Medulla oblongata (tissue), 1 donor: ENCODE results near the gene GPR68.
"Not testable (repeated sequence)": the region's sequence is repeated elsewhere in the genome, so short reads cannot be mapped to it uniquely, and the experiment has no call there.

ENCODE experiments used
- DNase-seq: peaks from one replicate; pipeline ENCODE4 v3.0.0-alpha.2; 2015; ENCODE audit errors: extremely low spot score

The GPR68 gene

DNA sequence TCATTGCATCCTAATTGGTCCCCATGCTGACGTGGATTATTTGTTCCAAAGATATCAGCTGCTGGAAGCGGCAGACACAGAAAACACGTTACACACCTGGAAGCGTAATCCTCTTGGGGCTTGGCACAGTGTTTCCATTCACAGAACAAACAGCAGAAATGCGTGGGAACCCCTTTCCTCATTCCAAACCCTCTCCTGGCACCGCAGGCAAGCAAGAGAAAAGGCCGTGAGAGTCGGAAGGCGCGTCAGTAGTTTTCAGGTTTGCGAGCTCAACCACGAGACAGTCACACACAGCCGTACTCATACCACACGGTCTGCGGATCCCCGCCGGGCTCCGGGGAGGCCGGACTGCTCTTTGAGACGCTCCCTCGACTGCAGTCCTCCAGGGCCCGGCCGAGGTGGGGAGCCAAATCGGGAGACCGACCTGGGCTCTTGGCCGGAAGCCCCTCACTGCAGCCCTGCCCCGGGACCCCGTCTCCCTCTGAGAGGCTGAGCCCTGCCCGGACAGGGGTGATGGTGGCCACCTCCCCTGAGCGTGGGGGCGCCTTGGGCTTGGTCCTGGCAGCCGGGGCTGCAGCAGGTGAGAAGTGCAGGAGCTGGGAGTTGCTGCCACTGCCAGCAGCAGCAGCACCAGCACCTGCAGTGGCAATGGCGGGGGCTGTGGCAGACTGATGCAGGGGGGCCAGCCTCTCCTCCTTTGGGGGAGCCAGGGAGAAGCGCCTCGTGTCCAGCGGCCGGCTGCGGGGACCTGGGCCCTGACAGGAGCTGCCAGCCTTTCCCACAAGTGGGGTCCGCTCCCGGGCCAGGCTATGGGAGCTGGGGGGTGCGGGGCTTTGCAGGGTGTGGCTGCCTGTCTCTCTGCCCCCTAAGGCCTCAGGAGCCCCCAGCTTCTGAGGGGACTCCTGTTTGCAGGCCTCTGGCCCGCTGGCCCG lies 28.1 kb upstream of the GPR68 start:
- DNase-seq, result no peak

DNA sequence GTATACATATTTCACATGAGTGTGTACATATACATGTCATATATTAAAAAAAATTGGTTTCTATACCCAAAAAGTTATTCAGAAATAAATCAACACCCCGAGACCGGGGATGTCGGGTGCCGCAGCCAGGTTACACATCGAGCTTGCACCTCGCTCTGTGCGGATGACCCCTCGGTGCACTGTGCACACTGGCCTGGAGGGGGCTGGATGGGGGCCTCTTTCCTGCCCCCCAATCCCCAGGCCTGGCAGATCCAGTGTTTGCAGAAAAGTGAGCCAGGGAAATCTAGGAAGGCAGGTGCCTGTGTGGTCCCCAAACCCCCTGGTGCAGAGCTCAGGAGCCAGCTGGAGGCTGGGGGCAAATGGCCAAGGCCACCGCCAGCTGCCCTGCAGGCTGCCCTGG lies 27.1 kb upstream of the GPR68 start:
- no peak for DNase-seq

DNA sequence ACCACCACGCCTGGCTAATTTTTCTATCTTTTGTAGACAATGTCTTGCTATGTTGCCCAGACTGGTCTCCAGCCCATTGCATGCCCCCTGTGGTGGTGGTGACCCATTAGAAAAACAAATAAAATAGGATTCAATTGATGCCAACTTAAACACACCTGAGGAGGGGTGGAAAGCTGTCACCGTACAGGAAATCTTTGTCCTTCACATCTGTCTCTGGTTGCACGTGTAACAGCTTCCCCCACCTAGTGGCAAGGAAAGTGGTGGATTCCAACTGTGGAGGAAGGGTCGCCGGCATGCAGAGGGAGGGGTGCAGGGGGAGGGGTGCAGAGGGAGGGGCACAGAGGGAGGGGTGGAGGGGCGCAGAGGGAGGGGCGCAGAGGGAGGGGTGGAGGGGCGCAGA lies 26.1 kb upstream of the GPR68 start:
- no peak for DNase-seq

DNA sequence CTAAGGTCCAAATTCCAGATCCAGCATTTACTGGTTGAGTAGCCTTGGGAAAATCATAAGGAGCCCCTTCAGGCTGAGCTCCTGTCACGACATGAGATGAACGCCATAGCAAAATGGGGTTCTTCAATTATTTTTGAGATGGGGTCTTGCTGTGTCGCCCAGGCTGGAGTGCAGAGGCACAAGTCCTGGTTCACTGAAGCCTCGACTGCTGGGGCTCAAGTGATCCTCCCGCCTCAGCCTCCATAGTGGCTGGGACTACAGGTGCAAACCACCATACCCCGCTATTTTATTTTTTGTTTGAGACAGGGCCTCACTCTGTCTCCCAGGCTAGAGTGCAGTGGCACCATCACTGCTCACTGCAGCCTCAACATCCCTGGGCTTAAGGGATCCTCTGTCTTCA lies 25.7 kb upstream of the GPR68 start:
- DNase-seq, result no peak

DNA sequence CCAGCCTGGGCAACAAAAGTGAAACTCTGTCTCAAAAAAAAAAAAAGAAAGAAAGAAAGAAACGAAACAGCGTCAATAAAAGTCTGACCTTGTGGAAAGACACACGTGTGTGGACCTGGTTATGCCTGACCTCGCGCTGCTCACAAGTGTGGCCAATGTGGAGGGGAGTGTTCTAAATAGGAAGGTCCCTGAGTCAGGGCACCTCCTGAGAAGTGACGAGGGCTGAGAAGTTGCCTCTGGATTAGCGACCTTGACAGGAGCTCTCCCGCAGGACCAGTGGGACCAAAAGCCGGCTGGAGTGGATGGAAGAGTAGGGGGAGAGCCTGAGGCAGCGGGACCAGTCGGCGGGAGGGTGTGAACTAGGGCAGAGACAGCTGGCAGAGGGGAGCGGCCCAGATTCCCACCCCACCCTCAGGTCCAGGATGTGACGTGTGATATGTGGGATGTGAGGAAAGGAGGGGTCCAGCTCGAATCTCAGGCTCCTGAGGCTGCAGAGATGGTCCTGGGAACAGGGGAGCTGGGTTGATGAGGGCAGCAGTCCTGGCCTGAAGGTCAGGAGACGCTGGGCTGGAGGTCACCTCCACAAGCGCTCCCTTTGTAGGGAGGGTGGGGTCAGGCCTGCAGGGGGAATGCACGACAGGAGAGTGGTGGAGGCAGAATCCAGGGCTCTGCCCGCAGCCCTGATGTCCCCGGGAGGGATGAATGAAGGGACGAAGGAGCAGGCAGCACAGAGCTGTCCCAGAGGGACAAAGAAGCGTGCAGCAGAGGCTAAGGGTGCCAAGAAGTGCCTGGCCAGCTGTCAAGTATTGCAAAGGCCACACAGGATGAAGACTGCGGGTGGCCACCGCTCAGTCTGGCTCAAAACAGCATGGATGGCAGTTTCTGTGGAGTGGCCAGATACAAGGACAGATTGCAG lies 24.8 kb upstream of the GPR68 start:
- peak; percentile 23 for DNase-seq

DNA sequence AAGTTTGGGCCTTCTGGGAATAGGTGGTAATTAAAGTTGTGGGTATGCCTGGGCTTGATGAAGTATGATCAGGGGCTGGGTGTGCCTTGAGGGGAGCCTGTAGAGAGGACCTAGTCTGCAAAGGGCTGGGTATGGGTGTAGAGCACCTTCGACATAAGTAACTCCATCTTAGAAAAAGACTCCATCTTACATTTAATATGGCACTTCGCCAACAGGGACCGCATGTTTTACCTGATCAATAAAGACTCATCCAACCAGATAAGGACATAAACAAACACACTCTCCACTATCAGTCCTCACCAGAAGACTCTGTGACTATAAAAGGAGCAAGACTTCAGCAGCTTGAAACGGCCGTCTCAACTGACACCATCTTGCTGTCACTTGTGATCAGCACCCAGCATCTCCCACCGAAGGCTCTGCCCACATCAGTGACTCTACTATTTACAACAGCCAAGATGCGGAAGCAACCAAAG lies 23.5 kb upstream of the GPR68 start:
- no peak for DNase-seq

DNA sequence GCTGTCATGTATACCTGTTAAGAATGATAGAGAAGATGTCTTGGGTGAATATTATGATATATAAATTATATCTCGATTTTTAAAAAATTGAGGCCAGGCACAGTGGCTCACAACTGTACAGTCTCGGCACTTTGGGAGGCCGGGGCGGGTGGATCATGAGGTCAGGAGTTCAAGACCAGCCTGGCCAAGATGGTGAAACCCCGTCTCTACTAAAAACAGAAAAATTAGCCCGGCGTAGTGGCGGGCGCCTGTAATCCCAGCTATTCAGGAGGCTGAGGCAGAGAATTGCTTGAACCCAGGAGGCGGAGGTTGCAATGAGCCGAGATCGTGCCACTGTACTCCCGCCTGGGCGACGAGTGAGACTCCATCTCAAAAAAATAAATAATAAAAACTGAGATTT lies 21.8 kb upstream of the GPR68 start:
- not testable (repeated sequence) for DNase-seq

DNA sequence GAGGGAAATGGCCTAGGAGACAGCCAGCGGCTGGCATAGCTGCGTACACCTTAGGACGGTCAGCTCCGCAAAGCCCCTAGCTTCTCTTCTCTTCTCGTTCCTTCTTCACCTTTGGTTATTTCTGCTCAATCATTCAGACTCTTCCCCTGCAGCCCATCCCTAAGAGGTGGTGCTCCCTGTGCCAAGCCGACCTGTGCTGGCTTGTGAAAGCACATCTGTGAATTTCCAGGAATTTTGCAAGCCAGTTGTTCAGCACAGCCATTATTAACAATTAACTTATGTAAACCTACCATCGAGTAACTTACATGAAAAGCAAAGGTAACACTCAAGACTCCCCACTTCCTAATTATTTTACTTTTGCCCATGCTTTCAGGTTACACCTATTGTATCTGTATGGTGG lies 20.9 kb upstream of the GPR68 start:
- no peak for DNase-seq

DNA sequence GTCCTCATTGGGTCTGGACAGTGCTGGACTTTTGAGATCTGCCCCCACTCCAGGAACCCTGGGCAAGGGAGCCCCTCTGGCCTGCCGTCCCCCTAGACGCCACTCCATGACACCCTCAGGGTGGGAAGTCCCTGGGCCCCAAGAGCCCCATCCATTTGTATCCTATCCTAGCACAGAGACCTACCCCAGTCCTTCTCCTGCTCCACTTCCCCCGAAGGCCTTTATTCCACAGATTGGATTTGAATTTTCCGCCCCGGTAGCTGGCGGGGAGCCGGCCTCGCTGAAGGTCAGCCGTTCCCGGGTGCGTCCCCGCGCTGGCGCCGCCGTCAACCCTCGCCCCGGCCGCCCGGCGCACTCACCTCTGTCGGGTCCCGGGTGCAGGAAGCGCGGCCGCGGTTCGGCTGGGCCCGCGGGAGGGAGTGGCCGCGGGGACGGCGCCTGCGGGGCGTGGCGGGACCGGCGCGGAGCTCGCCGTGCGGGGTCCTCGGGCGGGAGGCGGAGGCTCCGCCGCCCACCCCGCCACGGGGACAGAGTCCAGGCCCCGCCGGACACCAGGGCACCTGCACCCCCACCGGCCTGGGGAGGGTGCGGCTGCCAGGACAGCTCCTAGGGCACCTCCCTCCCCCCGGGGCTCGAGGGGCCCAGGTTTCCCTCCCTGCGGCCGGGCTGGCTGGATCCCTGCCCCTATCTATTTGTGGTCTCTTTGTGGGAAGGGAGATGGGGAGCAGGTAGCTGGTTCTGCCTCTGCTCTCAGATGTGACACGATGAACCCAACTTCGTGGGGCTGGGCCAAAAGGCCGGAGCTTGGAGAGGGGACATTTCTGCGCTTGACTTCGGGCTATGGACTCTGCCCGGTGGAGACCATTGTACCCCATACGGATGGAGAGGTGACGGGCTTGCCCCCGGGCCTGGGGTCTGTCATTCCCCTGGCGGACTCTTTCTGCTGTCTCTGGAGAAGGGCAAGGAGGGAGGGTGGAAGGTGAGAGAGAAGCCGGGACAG lies 19.9 kb upstream of the GPR68 start:
- DNase-seq, result no peak

DNA sequence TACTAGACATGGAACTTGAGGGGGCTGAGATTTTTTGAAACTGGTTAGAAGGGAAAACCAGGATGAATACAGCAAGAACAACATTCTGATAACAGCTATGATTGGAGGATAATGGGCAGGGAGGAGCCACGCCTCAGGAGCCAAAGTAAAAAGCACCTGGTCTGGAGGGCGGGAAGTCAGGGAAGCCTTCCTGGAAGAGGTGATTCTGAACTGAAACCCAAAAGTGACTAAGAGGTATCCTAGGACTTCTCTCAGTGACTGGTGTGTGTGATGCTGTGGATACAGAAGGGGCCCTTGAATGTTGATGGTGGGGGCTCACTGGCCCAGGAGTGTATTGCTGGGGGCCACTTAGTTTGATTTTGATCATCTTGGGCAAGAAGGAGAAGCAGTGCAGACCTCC lies 18.8 kb upstream of the GPR68 start:
- no peak for DNase-seq

DNA sequence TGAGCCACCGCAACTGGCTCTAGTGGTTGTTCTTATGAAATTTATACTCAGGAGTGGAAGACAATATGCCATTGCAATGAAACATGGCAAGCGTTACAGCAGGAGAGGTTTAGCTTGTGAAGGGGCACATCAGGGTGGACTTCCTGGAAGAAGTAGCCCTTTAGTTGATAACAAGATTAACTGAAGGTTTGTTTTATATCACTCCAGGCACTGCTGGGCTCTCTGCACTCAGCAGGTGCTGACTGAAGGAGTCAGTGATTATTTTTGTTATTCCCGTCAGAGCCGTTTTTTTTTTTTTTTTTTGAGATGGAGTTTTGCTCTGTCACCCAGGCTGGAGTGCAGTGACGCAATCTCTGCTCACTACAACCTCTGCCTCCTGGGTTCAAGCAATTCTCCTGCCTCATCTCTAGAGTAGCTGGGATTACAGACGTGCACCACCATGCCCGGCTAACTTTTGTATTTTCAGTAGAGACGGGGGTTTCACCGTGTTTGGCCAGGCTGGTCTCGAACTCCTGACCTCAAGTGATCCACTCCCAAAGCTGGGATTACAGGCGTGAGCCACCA lies 17.6 kb upstream of the GPR68 start:
- DNase-seq, result no peak

DNA sequence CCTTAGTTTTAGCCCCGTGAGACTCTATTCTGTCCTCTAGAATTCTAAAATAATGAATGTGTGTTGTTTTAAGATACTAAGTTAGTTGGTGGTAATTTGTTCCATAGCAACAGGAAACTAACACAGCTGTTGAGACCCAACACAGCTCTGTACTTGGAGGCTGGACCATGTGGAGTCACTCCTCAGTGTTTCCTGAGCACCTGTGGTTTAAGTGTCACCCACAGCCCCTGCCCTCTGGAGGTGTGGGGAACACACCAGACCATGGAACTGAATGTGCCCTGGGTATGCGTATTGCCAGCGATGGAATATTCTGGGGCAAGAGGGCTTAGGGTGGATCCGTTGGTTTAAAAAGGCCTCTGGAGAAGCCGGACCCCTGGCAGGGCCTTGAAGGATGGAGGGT lies 16.6 kb upstream of the GPR68 start:
- no peak for DNase-seq

DNA sequence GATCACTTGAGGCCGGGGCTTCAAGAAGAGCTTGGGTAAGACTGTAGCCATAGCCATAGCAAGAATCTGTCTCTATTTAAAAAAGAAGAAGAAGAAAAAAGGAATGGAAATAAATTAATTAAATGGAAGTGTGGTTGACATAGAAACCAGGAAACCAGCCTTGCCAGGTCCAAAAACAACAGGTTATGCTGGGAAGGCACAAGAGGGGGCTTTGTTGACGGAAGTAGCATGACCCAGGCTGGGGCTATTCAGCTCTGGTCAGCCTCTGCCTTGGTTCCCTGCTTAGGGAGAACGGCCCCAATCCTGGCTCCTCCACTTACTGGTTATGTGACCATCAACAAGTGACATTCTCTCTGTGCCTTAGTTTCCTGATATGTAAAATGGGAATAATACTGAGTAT lies 14.4 kb upstream of the GPR68 start:
- DNase-seq, result no peak

DNA sequence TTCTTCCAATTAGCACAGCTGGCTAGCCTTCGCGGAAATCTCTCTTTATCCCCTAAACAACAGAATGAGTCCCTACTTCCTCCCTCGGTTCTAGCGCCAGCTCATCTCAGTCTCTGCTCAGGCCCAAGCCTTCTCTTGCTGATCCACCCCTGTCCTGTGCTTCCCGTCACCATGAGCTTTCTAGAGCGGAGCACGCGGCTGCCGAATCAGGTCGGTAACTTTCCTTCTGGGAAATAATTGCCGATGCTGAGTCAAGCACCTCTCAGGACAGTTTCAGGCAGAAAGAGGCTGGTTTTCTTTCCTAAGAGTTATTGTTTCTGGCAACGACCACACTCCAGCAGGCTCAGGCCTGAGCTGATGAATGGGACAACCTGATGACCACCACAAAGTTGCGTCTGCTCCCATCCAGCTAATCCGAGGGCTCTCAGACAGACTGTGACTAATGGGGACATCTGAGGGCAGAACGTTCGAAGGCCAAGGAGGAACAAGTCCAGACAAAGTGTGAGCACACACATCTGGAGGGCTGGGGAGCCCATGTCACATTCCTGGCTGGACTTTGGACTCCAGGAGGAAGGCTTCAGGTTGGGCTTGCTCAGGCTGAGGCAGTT lies 13.6 kb upstream of the GPR68 start:
- DNase-seq, result no peak

DNA sequence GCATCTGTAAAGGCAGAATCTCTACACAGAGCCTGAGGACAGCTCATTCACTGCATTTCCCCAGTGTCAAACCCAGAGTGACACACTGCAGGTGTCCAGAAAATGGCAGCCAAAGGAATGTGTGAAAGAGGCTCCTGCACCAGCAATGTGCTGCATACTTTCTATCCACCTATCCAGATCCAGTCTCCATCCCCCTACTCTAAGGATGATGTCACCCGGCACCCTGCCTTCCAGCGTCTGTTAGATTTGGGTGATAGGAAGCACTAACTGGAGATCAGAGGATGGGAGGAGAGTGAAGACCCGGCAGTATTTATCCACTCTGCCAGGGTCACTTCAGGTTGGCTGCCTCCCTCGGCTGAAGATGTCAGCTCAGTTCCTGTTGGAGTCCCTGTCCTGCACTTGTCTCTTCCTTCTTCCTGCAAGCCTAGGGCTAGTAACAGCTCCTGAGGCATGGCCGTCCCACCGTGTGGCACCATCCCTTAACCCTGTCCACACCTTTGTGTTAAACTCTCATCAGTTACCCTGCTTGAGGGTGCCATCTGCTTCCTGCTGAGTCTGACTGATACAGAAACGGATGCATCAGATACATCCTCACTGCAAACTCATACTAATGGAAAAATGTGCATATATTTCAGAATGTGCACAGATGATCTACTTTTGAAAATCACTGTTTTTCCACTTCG lies 13.0 kb upstream of the GPR68 start:
- no peak for DNase-seq

DNA sequence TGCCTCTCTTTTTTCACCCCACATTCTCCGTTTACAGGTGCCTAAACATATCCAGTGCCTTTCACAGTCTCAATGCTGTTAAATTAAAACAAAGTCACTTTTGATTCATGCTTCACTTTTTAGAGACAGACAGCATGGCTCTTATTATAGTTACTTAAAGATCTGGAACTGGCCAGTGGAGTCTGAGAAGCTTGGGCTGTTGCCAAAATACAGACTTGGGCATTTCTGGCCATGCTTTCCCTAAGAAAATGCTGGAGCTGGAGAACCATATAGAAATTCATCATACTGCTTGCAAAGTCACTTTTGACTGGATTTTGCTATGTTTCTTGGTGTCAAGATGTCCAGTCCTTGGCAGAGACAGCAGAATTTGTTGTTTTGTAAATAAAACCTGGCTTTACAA lies 12.2 kb upstream of the GPR68 start:
- no peak for DNase-seq

DNA sequence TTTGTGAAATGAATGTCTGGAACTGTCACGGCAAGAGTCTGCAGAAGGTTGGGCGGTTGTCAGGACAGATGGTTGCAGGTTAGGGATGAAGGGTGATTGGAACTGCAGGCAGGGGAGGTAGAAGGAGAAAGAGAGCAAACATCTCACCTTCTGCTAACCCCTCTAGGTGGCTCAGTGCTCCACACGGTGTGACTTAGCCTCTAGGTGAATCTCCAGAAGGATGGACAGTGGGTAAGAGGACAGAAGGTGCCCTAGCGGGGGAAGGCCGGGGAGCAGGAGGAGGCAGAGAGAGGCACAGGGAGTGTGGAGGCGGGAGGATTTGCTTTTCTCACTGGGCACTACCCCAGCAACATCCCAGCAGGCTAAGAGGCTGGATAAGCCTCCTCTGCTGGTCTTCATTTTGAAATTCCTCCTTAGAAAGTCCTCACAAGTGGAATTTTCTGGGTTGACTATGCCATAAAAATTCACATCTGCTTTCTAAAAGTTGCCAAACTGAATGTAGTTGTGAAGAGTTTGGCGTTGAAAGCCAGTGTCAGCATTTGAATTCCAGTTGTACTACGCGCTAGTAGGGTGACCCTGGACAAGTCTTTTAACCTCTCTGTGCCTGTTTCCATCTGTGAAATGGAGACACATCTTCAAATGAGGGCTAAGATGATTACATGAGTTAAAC lies 10.7 kb upstream of the GPR68 start:
- DNase-seq, result no peak

DNA sequence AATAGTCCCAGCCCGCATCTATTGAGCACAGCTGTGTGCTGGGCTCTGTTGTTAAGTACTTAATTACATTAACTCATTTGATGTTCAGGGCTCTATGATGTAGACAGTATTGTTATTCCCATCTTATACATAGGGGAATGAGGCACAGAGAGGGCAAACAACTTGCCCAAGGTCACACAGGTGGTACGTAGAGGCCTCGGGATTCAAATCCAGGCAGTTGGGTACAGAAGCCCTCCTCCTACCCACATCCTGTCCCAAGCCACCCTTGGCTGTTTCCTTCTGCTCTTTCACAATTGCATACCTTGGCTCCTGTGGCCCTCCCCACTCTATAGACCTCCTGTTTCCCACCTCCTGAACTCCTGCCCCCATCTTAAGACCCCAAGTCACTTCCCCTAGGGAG lies 10.0 kb upstream of the GPR68 start:
- no peak for DNase-seq

DNA sequence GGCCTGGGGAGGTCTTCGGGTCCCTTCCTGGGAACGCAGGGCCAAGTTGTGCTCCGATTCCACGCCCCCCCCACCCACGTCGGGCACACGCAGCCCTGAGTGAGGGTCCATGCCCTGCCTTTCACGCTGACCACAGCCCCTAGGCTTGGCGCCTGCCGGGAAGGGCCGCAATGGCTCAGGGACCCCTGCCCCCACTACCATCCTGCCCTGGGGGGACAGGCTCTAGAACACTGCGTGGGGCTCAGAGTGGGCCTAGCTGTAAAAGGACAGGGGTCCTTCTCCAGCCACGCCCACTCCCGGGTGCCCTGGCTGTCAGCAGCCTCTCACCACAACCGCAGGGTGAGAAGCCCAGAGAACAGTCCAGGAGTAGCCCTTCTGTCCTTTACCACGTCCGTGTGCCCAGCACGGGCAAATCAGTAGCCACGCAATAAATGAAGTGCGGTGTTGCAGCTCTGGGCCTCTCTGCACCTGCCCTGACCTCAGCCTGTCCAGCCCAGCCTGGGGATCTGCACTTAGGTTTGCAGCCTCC lies 9.4 kb upstream of the GPR68 start:
- DNase-seq, result no peak
